Mucosa of descending colon (tissue), 3 donors: ENCODE measurements around the gene EEF1A1. TPM values are rescaled to one million over a fixed set of nuclear protein-coding genes. Genes with fewer than 3 reads are reported as not detected.
"Not testable (repeated sequence)": the region's sequence is repeated elsewhere in the genome, so short reads cannot be mapped to it uniquely, and the experiment has no call there.

ENCODE experiments used
- ATAC-seq: fragments of 200-7000 bp; cut with Tn5 transposase; one replicate; pipeline ENCODE4 v1.9.1; 2020; ENCODE audit warnings: mild to moderate bottlenecking, moderate library complexity
- DNase-seq, 3 donors: peaks; one replicate each; pipeline ENCODE4 v3.0.0-alpha.2; 2020
- H3K36me3 ChIP-seq: fragments of 200-600 bp; one replicate; pipeline ENCODE4 v1.8.0; 2021; ENCODE audit warnings: low read depth, mild to moderate bottlenecking
- H3K4me1 ChIP-seq: fragments of 200-600 bp; one replicate; pipeline ENCODE4 v1.8.0; 2021; ENCODE audit warnings: low read depth, mild to moderate bottlenecking
- H3K4me3 ChIP-seq: fragments of 200-600 bp; one replicate; pipeline ENCODE4 v1.8.0; 2021; ENCODE audit warnings: mild to moderate bottlenecking
- H3K9me3 ChIP-seq: fragments of 200-600 bp; one replicate; pipeline ENCODE4 v1.8.0; 2021; ENCODE audit warnings: mild to moderate bottlenecking
- intact Hi-C, 2 donors: fragments of 100-400 bp; cut with DNase I in 1 of 2; cut with micrococcal nuclease in 1 of 2; formaldehyde crosslinking; loops; one replicate each; pipeline versions ENCODE4 v1.11.0 to v1.11.1; 2022; cut with DNase I, micrococcal nuclease
- long read RNA-seq, 2 donors: library from polyadenylated mRNA; unstranded; transcript quantifications; one replicate each; pipeline ENCODE4 v2.0.0, GENCODE V29; 2019 to 2021
- total RNA-seq, 3 donors: library from RNA; stranded (reverse); fragmentation: NEBNext Ultra II Directional in 2 of 3; extraction: Animal tissue kit (Norgen Biotek cat#: 25700) in 2 of 3; gene quantifications; one replicate each; pipeline versions ENCODE4 v1.2.1 to v1.2.4, GENCODE V29; 2021 to 2023
- TF ChIP-seq, protein P1 (sequence below): fragments of 200-600 bp; IDR thresholded peaks from one replicate; pipeline ENCODE4 v1.8.0; 2022; ENCODE audit warnings: antibody characterized with exemption, mild to moderate bottlenecking
- donor health status: DM: no; HTN: no; CAD: no; lungs with moderate emphysema.
- donor health status: DM: no; HTN: no; CAD: no.
- donor health status: DM: no; HTN: yes; CAD: no.

Gene EEF1A1
- 1,000 to 10,000 TPM; 6,833 to 8,492 (median 7,090) TPM for total RNA-seq
- long read RNA-seq, donor 1, full-length matches to known transcripts = 3,092 of 3,465 reads
- long read RNA-seq, donor 1, partial matches to known transcripts = 356 of 3,465 reads
- long read RNA-seq, donor 1, other reads (novel, unspliced or antisense) = 17 of 3,465 reads
- long read RNA-seq, donor 2, full-length matches to known transcripts = 2,940 of 3,115 reads
- long read RNA-seq, donor 2, partial matches to known transcripts = 124 of 3,115 reads
- long read RNA-seq, donor 2, other reads (novel, unspliced or antisense) = 51 of 3,115 reads

DNA sequence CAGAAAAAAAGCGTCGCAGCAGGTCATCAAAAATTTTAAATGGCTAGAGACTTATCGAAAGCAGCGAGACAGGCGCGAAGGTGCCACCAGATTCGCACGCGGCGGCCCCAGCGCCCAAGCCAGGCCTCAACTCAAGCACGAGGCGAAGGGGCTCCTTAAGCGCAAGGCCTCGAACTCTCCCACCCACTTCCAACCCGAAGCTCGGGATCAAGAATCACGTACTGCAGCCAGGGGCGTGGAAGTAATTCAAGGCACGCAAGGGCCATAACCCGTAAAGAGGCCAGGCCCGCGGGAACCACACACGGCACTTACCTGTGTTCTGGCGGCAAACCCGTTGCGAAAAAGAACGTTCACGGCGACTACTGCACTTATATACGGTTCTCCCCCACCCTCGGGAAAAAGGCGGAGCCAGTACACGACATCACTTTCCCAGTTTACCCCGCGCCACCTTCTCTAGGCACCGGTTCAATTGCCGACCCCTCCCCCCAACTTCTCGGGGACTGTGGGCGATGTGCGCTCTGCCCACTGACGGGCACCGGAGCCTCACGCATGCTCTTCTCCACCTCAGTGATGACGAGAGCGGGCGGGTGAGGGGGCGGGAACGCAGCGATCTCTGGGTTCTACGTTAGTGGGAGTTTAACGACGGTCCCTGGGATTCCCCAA lies at the start of gene EEF1A1:
TSS of gene EEF1A1 (minus strand) at position 345 of the 663 bp plus-strand sequence. CDS start 1,006 bp downstream, outside the sequence.
- peak within 1 kb of the TSS; percentile 94 for H3K4me3 ChIP-seq
- H3K36me3 ChIP-seq = peaks cover 4% of the 10 kb centered on the region
- H3K9me3 ChIP-seq = no peaks in the 10 kb centered on the region
- TF ChIP-seq, protein P1, sequence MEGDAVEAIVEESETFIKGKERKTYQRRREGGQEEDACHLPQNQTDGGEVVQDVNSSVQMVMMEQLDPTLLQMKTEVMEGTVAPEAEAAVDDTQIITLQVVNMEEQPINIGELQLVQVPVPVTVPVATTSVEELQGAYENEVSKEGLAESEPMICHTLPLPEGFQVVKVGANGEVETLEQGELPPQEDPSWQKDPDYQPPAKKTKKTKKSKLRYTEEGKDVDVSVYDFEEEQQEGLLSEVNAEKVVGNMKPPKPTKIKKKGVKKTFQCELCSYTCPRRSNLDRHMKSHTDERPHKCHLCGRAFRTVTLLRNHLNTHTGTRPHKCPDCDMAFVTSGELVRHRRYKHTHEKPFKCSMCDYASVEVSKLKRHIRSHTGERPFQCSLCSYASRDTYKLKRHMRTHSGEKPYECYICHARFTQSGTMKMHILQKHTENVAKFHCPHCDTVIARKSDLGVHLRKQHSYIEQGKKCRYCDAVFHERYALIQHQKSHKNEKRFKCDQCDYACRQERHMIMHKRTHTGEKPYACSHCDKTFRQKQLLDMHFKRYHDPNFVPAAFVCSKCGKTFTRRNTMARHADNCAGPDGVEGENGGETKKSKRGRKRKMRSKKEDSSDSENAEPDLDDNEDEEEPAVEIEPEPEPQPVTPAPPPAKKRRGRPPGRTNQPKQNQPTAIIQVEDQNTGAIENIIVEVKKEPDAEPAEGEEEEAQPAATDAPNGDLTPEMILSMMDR = no peak
- peaks cover 22% of the 10 kb centered on the region for H3K4me1 ChIP-seq
- DNase-seq (peak; percentile 99 to 100 (median 100)), ATAC-seq (peak; percentile 87)
- intact Hi-C loops = no loop called here

DNA sequence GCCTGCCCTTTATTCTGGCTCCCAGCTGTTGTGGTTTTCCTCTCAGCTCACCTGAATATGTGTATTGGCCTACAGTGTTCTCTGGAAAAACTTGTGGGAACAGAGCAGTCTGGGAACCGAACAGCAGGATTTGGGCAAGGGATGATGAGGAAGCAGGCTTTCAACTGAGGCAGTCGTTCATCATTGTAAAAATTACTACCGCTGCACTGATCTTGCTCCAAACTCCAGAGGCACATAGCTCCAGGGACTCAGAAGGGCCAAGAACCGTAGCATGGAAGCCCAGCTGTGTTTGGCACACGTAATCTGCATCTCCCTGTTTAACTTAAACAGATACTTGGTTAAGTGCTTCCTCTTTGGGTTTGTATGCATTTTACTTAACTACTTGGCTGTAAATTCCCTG lies 48.3 kb upstream of the EEF1A1 start:
- ATAC-seq = no peak
- Histone ChIP-seq H3K9me3 (no peaks in the 10 kb centered on the region), H3K36me3 (no peaks in the 10 kb centered on the region), H3K4me3 (no peak overlapping the region), H3K4me1 (peaks cover 2% of the 10 kb centered on the region)
- TF ChIP-seq, protein P1 = no peak
- no peak for DNase-seq
- intact Hi-C loops = no loop called here

DNA sequence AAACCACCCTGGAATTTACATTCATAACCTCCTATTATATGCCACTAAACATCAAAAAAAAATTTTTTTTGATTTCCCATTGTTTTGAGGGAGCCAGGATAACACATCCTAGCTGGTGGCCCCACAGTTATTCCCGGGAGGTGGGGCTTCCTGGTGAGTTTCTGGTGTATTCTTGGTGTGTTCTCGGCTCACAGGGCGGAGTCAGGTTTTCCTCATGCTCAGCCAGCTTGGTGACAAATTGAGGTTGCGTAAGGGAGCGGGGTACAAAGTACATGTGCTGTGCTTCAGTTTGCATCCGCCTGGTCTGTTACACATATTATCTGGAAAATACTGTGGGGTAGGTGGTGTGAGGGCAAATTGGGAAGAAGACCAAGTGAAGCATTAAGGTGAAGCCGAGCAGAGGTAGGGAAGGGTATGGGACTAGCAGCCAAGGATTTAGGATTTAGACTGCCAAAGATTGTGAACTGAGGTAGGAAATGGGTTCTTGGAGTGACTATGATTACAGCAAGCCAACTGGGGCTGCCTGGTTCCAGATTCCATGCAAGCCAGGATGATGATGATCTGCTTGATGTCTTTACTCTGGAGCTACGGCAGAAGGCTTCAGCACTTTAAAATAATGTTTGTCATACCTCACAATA lies 46.2 kb upstream of the EEF1A1 start:
- Histone ChIP-seq H3K4me3 (no peak overlapping the region), H3K9me3 (no peaks in the 10 kb centered on the region), H3K36me3 (no peaks in the 10 kb centered on the region), H3K4me1 (peaks cover 2% of the 10 kb centered on the region)
- TF ChIP-seq, protein P1 = no peak
- ATAC-seq = peak; percentile 100
- intact Hi-C loops = no loop called here
- peak; percentile 75 to 91 (median 76) for DNase-seq

DNA sequence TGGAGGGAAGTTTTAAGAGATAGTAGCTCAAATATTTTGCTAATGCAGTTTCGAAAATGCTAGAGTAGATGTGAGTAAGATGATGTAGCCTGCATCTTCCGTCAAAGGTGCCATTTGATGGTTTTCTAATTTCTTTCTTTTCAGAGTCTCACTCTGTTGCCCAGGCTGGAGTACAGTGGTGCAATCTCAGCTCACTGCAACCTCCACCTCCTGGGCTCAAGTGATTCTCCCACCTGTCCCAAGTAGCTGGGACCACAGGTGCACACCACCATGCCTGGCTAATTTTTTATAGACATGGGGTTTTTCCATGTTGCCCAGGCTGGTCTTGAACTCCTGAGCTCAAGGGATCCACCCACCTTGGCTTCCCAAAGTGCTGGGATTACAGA lies 45.6 kb upstream of the EEF1A1 start:
- H3K4me1 ChIP-seq, H3K36me3 ChIP-seq, ATAC-seq, intact Hi-C loops, H3K9me3 ChIP-seq, DNase-seq, H3K4me3 ChIP-seq: not testable (repeated sequence)

DNA sequence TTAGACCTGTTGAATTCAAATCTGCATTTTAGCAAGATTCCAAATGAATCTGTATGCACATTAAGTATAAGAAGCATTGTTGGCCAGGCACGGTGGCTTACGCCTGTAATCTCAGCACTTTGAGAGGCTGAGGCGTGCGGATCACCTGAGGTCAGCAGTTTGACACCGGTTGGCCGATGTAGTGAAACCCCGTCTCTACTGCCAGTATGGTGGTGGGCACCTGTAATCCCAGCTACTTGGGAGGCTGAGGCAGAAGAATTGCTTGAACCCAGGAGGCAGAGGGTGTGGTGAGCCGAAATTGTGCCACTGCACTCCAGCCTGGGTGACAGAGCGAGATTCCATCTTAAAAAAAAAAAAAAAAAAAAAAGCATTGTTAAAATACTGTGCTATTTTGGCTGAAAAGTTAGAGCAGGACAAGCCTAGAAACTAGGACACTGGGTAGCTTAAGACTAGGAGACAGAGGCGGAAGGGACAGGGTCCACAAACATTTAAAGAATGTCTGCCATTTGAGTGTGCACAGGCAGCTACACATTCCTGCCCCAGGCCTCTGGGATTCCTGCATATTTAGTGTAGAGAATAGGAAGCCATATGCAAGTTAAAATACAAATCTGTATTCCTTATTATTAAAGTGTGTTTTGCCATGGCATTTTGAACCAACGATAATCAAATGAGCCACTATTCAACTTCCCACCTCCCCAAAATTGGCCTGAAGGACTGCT lies 45.1 kb upstream of the EEF1A1 start:
- TF ChIP-seq, protein P1 = no peak
- no peak for DNase-seq
- intact Hi-C loops = no loop called here
- peaks cover 2% of the 10 kb centered on the region for H3K4me1 ChIP-seq
- H3K36me3 ChIP-seq = no peaks in the 10 kb centered on the region
- no peak for ATAC-seq
- H3K9me3 ChIP-seq = no peaks in the 10 kb centered on the region
- no peak overlapping the region for H3K4me3 ChIP-seq
